GM12801 (cell line): ENCODE measurements around the gene CEACAM5.

ENCODE experiments used
- TF ChIP-seq, protein P1 (sequence below): IDR thresholded peaks from one replicate; pipeline ENCODE4 v1.5.1; 2011; ENCODE audit warnings: control low read depth; ENCODE audit not compliant: insufficient read length; ENCODE audit errors: extremely low read depth

Gene CEACAM5

DNA sequence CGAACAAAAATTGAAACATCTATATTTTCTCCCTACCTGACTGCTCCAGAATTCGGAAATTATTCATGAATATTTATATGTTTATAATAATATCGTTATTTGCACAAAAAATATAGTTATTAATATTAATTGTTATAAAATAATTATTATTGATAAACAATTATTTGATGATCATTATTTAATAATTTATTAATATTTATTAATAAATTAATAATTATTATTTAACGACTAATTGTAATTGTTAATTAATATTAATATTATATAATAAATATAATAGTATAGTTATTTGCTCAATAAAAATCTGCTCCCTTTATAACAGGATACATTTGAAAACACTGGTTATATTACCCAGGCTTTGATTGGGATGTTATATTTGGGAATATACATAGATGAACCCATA lies 61.2 kb downstream of the CEACAM5 start:
- TF ChIP-seq, protein P1, sequence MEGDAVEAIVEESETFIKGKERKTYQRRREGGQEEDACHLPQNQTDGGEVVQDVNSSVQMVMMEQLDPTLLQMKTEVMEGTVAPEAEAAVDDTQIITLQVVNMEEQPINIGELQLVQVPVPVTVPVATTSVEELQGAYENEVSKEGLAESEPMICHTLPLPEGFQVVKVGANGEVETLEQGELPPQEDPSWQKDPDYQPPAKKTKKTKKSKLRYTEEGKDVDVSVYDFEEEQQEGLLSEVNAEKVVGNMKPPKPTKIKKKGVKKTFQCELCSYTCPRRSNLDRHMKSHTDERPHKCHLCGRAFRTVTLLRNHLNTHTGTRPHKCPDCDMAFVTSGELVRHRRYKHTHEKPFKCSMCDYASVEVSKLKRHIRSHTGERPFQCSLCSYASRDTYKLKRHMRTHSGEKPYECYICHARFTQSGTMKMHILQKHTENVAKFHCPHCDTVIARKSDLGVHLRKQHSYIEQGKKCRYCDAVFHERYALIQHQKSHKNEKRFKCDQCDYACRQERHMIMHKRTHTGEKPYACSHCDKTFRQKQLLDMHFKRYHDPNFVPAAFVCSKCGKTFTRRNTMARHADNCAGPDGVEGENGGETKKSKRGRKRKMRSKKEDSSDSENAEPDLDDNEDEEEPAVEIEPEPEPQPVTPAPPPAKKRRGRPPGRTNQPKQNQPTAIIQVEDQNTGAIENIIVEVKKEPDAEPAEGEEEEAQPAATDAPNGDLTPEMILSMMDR: no peak

DNA sequence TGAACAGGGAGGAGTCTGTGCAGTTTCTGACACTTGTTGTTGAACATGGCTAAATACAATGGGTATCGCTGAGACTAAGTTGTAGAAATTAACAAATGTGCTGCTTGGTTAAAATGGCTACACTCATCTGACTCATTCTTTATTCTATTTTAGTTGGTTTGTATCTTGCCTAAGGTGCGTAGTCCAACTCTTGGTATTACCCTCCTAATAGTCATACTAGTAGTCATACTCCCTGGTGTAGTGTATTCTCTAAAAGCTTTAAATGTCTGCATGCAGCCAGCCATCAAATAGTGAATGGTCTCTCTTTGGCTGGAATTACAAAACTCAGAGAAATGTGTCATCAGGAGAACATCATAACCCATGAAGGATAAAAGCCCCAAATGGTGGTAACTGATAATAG lies 63.0 kb downstream of the CEACAM5 start:
- TF ChIP-seq, protein P1: no peak

DNA sequence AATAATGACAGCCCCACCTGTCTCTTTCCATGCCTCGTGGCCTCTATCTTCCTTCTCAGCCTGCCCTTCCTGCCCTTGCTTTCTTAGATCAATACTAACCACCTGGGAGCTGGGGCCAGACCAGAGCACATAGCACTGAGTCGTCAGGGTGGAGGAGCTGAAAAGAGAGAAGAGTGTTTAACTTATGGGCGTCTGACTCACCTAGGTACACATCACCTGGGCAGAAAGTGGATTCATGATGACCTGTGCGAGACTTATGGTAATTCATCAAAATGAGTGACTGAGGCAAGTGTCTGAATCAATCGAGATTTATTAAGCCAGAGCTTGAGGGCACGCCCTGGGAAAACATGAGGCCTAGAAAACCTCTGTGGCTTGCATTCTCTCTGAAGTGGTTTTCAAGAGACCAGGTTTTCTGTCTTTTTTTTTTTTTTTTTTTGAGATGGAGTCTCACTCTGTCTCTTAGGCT lies 66.1 kb downstream of the CEACAM5 start:
- TF ChIP-seq, protein P1: no peak

DNA sequence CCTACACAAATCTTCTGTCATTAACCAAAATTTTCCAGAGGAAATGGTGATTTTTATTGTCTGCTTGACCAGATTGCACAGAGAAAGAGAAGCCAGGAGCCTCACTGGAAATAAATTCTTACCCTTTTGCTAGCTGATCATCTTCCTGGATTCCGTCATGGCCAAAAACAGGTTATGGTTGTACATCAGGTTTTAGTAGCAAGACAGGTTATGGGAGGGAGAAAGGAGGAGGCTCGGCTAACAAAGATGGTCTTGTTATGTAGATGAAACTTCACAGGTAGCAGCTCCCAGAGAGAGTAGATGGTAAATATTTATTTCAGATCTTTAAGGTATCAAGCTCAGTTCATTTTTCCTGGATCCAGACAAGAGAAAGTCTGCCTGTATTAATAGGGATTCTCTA lies 68.3 kb downstream of the CEACAM5 start:
- TF ChIP-seq, protein P1: no peak
